ENCODE measurements around the gene STEAP2. TPM values are rescaled to one million over a fixed set of nuclear protein-coding genes. Genes with fewer than 3 reads are reported as not detected.
A peak's percentile ranks its signal among the peaks of the same experiment; 100 is the strongest.

The STEAP2 gene
- total RNA-seq (2.9 and 3.4 TPM in 2 replicates), polyA plus RNA-seq (2.0 and 2.1 TPM in 2 replicates)

- no peak within 1 kb of the TSS for H3K27ac ChIP-seq
- peak; percentile 92 to 98 for DNase-seq (ENCODE audit: low read depth in 1 of 2, low spot score in 1 of 2)
- TF ChIP-seq, protein P1, sequence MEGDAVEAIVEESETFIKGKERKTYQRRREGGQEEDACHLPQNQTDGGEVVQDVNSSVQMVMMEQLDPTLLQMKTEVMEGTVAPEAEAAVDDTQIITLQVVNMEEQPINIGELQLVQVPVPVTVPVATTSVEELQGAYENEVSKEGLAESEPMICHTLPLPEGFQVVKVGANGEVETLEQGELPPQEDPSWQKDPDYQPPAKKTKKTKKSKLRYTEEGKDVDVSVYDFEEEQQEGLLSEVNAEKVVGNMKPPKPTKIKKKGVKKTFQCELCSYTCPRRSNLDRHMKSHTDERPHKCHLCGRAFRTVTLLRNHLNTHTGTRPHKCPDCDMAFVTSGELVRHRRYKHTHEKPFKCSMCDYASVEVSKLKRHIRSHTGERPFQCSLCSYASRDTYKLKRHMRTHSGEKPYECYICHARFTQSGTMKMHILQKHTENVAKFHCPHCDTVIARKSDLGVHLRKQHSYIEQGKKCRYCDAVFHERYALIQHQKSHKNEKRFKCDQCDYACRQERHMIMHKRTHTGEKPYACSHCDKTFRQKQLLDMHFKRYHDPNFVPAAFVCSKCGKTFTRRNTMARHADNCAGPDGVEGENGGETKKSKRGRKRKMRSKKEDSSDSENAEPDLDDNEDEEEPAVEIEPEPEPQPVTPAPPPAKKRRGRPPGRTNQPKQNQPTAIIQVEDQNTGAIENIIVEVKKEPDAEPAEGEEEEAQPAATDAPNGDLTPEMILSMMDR (IDR thresholded peaks at IDR 0.05; ENCODE audit: low read depth, low read length) = peak; percentile 67
Measured at GRCh38 chr7:90211391-90212148, at the start of gene STEAP2. Gene STEAP2 (plus strand): TSS chr7:90211740. CDS start chr7:90225083, 13,343 bp downstream.

GRCh38 chr7:90163534-90163933, 48.0 kb upstream of the STEAP2 start:
- H3K27ac ChIP-seq = no peak overlapping the region
- H3K36me3 ChIP-seq = no peaks in the 10 kb centered on the region

More at GRCh38 chr7:90211391-90212148, at the start of gene STEAP2:
- H3K4me3 ChIP-seq = peak within 1 kb of the TSS; percentile 55
- H3K27me3 ChIP-seq = peaks cover 9% of the 10 kb centered on the region
- no peaks in the 10 kb centered on the region for H3K4me1 ChIP-seq (ENCODE audit: low read depth)
- no peaks in the 10 kb centered on the region for H3K36me3 ChIP-seq
- no peaks in the 10 kb centered on the region for H3K9me3 ChIP-seq (ENCODE audit: low read depth)

GRCh38 chr7:90165724-90166123, 45.8 kb upstream of the STEAP2 start:
- Histone ChIP-seq H3K4me1 (ENCODE audit: low read depth) (no peaks in the 10 kb centered on the region), H3K4me3 (no peak overlapping the region), H3K27ac (no peak overlapping the region), H3K9me3 (ENCODE audit: low read depth) (no peaks in the 10 kb centered on the region), H3K36me3 (no peaks in the 10 kb centered on the region), H3K27me3 (no peaks in the 10 kb centered on the region)
- DNase-seq (ENCODE audit: low read depth in 1 of 2, low spot score in 1 of 2) = no peak
- TF ChIP-seq, protein P1 (IDR thresholded peaks at IDR 0.05; ENCODE audit: low read depth, low read length) = no peak

More at GRCh38 chr7:90163534-90163933, 48.0 kb upstream of the STEAP2 start:
- no peaks in the 10 kb centered on the region for H3K27me3 ChIP-seq
- H3K9me3 ChIP-seq (ENCODE audit: low read depth) = no peaks in the 10 kb centered on the region
- H3K4me1 ChIP-seq (ENCODE audit: low read depth) = no peaks in the 10 kb centered on the region
- TF ChIP-seq, protein P1 (IDR thresholded peaks at IDR 0.05; ENCODE audit: low read depth, low read length) = no peak
- DNase-seq (ENCODE audit: low read depth in 1 of 2, low spot score in 1 of 2) = no peak
- H3K4me3 ChIP-seq = no peak overlapping the region

DNA sequence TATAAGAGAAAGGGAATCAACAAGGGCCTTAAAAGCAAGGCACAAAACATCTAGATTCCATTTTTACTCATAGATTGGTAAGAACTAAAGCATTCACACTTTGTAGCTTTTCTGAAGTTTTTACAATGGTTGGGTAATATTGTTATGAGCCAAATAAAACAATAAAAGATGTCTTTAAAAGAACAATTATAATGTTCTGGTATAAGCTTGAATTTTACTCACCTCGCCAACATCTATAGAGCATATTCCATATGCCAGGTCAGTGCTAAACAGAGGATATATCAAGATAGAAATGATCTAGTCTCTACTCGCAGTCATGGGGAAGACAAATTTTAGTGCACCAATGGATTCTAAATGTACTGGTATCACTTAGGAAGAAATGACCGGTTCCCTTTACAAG, 45.4 kb upstream of the STEAP2 start:
- no peak for DNase-seq (ENCODE audit: low read depth in 1 of 2, low spot score in 1 of 2)
- Histone ChIP-seq H3K4me1 (ENCODE audit: low read depth) (no peaks in the 10 kb centered on the region), H3K36me3 (no peaks in the 10 kb centered on the region), H3K9me3 (ENCODE audit: low read depth) (no peaks in the 10 kb centered on the region), H3K27me3 (no peaks in the 10 kb centered on the region), H3K4me3 (no peak overlapping the region), H3K27ac (no peak overlapping the region)
- TF ChIP-seq, protein P1 (IDR thresholded peaks at IDR 0.05; ENCODE audit: low read depth, low read length) = no peak

DNA sequence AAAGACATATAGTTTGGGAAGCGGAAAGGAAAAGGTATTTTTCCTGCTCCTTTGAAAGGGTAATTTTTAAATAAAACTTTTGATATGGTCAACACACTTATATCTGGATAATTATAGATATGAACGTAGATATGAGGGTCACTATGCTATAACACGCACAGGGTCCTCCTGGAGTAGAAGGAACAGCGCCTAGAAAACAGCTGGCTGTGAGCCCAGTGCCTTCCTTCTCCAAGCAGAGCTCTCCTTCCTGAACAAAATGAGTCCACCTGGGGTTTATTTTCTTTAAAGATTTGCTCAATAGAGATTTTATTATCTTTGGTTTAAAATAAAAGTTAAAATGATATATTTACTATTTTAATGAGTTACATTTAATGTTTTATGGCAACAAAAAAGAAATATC, 44.2 kb upstream of the STEAP2 start:
- Histone ChIP-seq H3K9me3 (ENCODE audit: low read depth) (no peaks in the 10 kb centered on the region), H3K36me3 (no peaks in the 10 kb centered on the region), H3K4me1 (ENCODE audit: low read depth) (no peaks in the 10 kb centered on the region), H3K27me3 (no peaks in the 10 kb centered on the region), H3K27ac (no peak overlapping the region), H3K4me3 (no peak overlapping the region)
- DNase-seq (ENCODE audit: low read depth in 1 of 2, low spot score in 1 of 2) = no peak
- TF ChIP-seq, protein P1 (IDR thresholded peaks at IDR 0.05; ENCODE audit: low read depth, low read length) = no peak
